NCI-H128 (cell line): ENCODE results near the gene PCDHB12.

Experiments used
- DNase-seq: peaks from one replicate; lab custom pipeline; 2025; ENCODE audit not compliant: unreplicated experiment; lab: John Stamatoyannopoulos, UW

The PCDHB12 gene

GRCh38 chr5:141260458-141261237 is 52.1 kb downstream of the PCDHB12 start:
- DNase-seq = no peak

- DNase-seq = no peak
Observed at GRCh38 chr5:141261238-141261546, 52.7 kb downstream of the PCDHB12 start.
